HepG2 (cell line): ENCODE measurements around the gene ISOC2. TPM values are rescaled to one million over a fixed set of nuclear protein-coding genes. Genes with fewer than 3 reads are reported as not detected.

Experiments used
- ATAC-seq: fragments of 200-7000 bp; cut with Tn5 transposase; 3 replicates; pipeline ENCODE4 v1.9.1; 2020; ENCODE audit warnings: mild to moderate bottlenecking, moderate library complexity
- BruUV-seq: library from RNA; stranded (reverse); fragments of 400-500 nt; replicated peaks from 2 replicates; lab custom pipeline; 2021; lab: Mats Ljungman, UMichigan
- CTCF ChIA-PET: fragments of 300-600 bp; formaldehyde crosslinking; extraction: SDS; loops from one replicate; lab custom pipeline; 2021; ENCODE audit warnings: low total read pairs, inconsistent platforms, low intra/inter-chr PET ratio; lab: Yijun Ruan, JAX
- POLR2A ChIA-PET: fragments of 350-600 bp; sonication (Branson Sonifier 250); formaldehyde crosslinking; loops from one replicate; lab custom pipeline; 2020; ENCODE audit warnings: antibody characterized with exemption, inconsistent platforms; lab: Yijun Ruan, JAX
- DNase-seq: peaks from one replicate; pipeline ENCODE4 v3.0.0-alpha.2; 2015; ENCODE audit warnings: low spot score
- FAIRE-seq: peaks from 3 replicates; lab custom pipeline; 2011; peaks lifted over from hg19 to GRCh38; lab: Jason Lieb, UNC
- H2AFZ ChIP-seq: one replicate; pipeline ENCODE4 v1.6.1; 2011; ENCODE audit warnings: low read length, inconsistent platforms
- H3K27ac ChIP-seq: fragments of 300-600 bp; 3 replicates; pipeline ENCODE4 v1.8.0; 2011; ENCODE audit warnings: mixed run types, mild to moderate bottlenecking, mixed read lengths, low read length, inconsistent platforms; ENCODE audit not compliant: insufficient read depth; ENCODE audit errors: extremely low read length
- H3K27me3 ChIP-seq, 2 experiments: fragments of 200-600 bp in 1 of 2; 2 replicates in 1 of 2; 3 replicates in 1 of 2; pipeline versions ENCODE4 v1.6.0 to v1.8.0; 2011; ENCODE audit warnings: low read length in 2 of 2, mild to moderate bottlenecking in 2 of 2, moderate library complexity in 2 of 2, inconsistent platforms in 1 of 2; ENCODE audit not compliant: insufficient read depth in 2 of 2, control insufficient read depth in 1 of 2
- H3K36me3 ChIP-seq, 2 experiments: fragments of 200-600 bp in 1 of 2; replicated peaks in 1 of 2; 2 replicates in 1 of 2; 3 replicates in 1 of 2; pipeline versions ENCODE4 v1.5.1 to v1.8.0; 2011; ENCODE audit warnings: low read length in 2 of 2, inconsistent platforms in 1 of 2; ENCODE audit not compliant: insufficient read depth in 2 of 2, control insufficient read depth in 1 of 2
- H3K4me1 ChIP-seq: 2 replicates; pipeline ENCODE4 v1.5.1; 2012; ENCODE audit warnings: low read length, inconsistent platforms; ENCODE audit not compliant: insufficient read depth
- H3K4me2 ChIP-seq: 2 replicates; pipeline ENCODE4 v1.6.0; 2011; ENCODE audit warnings: low read depth, low read length, inconsistent platforms
- H3K4me3 ChIP-seq, 3 experiments: fragments of 200-600 bp in 1 of 3; sonication (generic), shearing (Covaris generic) in 1 of 3; replicated peaks in 1 of 3; 2 replicates each; pipeline ENCODE4 v1.5.1; 2011 to 2016; ENCODE audit warnings: low read length in 3 of 3, inconsistent platforms in 2 of 3, low read depth in 2 of 3, mild to moderate bottlenecking in 2 of 3, control low read depth in 1 of 3, mixed read lengths in 1 of 3; ENCODE audit not compliant: insufficient read depth in 1 of 3
- H3K79me2 ChIP-seq: one replicate; pipeline ENCODE4 v1.6.1; 2011; ENCODE audit warnings: low read length, inconsistent platforms; ENCODE audit not compliant: insufficient read depth
- H3K9ac ChIP-seq: 2 replicates; pipeline ENCODE4 v1.6.0; 2011; ENCODE audit warnings: mild to moderate bottlenecking, low read depth, low read length, inconsistent platforms; ENCODE audit not compliant: insufficient read depth
- H3K9me3 ChIP-seq: 2 replicates; pipeline ENCODE4 v1.5.1; 2012; ENCODE audit warnings: mild to moderate bottlenecking, low read length
- H4K20me1 ChIP-seq: 2 replicates; pipeline ENCODE4 v1.6.0; 2011; ENCODE audit warnings: inconsistent platforms, mild to moderate bottlenecking, low read length, moderate library complexity; ENCODE audit not compliant: insufficient read depth
- KDM4B ChIP-seq: sonication (generic); formaldehyde crosslinking; IDR thresholded peaks from 2 replicates; pipeline ENCODE4 v1.4.0; 2020; ENCODE audit warnings: missing genetic modification reagents
- NCOR1 ChIP-seq: fragments of 200-600 bp; sonication (generic); IDR thresholded peaks from 2 replicates; pipeline ENCODE4 v1.7.0; 2017; ENCODE audit warnings: antibody characterized with exemption, low read length, borderline replicate concordance
- NFYC ChIP-seq: IDR thresholded peaks from 2 replicates; pipeline ENCODE4 v1.6.1; 2016; ENCODE audit warnings: missing genetic modification reagents, missing compliant biosample characterization
- PAX8 ChIP-seq: sonication (generic); formaldehyde crosslinking; IDR thresholded peaks from 2 replicates; pipeline ENCODE4 v1.8.0; 2022; ENCODE audit warnings: mild to moderate bottlenecking, missing genetic modification reagents, borderline replicate concordance
- PCBP1 ChIP-seq: fragments of 200-400 bp; formaldehyde crosslinking; IDR thresholded peaks from 2 replicates; pipeline ENCODE4 v1.6.1; 2017; ENCODE audit warnings: mild to moderate bottlenecking, low read depth, low read length, borderline replicate concordance
- PCBP2 ChIP-seq: fragments of 200-400 bp; formaldehyde crosslinking; optimal IDR thresholded peaks from 2 replicates; pipeline ENCODE3; 2018; ENCODE audit warnings: low read length, low read depth; ENCODE audit not compliant: poor library complexity, severe bottlenecking
- PHF20 ChIP-seq: sonication (generic); formaldehyde crosslinking; IDR thresholded peaks from 2 replicates; pipeline ENCODE4 v1.5.0; 2020; ENCODE audit warnings: mild to moderate bottlenecking, missing genetic modification reagents
- SUZ12 ChIP-seq: fragments of 150-350 bp; IDR thresholded peaks from 2 replicates; pipeline ENCODE4 v1.6.1; 2014; ENCODE audit warnings: low read depth, low read length
- THYN1 ChIP-seq: sonication (generic); formaldehyde crosslinking; IDR thresholded peaks from 2 replicates; pipeline ENCODE4 v1.8.1; 2023; ENCODE audit warnings: low read depth, mild to moderate bottlenecking, moderate library complexity, missing genetic modification reagents, borderline replicate concordance
- ZBTB42 ChIP-seq: sonication (generic); formaldehyde crosslinking; IDR thresholded peaks from 2 replicates; pipeline ENCODE4 v1.5.0; 2020; ENCODE audit warnings: mild to moderate bottlenecking, missing genetic modification reagents
- ZNF780A ChIP-seq: sonication (generic); formaldehyde crosslinking; IDR thresholded peaks from 2 replicates; pipeline ENCODE4 v1.8.0; 2022; ENCODE audit warnings: mild to moderate bottlenecking, missing genetic modification reagents, moderate library complexity
- ZSCAN30 ChIP-seq: sonication (generic); formaldehyde crosslinking; IDR thresholded peaks from 2 replicates; pipeline ENCODE4 v1.5.0; 2020; ENCODE audit warnings: mild to moderate bottlenecking, missing genetic modification reagents
- WGBS: methylation state at CpG from one replicate; pipeline ENCODE4 v1.1.6; 2017; ENCODE audit warnings: low lambda C conversion rate; 5-methylcytosine and 5-hydroxymethylcytosine counted together
- in situ Hi-C: cut with HindIII; loops from 2 replicates; pipeline ENCODE4 v1.10.0; 2017; ENCODE audit warnings: low pct_unique_long_range_greater_than_20kb; ENCODE audit not compliant: extremely low pct_ligation_motif_present
- intact Hi-C: fragments of 100-400 bp; cut with micrococcal nuclease; formaldehyde crosslinking; loops from one replicate; pipeline ENCODE4 v1.10.0; 2022; ENCODE audit not compliant: unreplicated experiment
- polyA plus RNA-seq, 8 experiments: library from polyadenylated mRNA; depleted of rRNA in 3 of 8; stranded (reverse) in 7 of 8; unstranded in 1 of 8; fragments of >200 nt; fragmentation: Illumina TruSeq in 4 of 8; extraction: Trizol in 4 of 8; gene quantifications; 2 replicates each; pipeline versions ENCODE4 v1.2.1 to v1.2.3, GENCODE V29; 2011 to 2016; ENCODE audit warnings: low read depth in 4 of 8, missing spikeins in 1 of 8, mixed read lengths in 1 of 8; ENCODE audit not compliant: insufficient read depth in 1 of 8
- total RNA-seq, 5 experiments: library from RNA; depleted of rRNA; stranded (reverse); fragments of >200 nt; fragmentation: Illumina TruSeq; extraction: Trizol; gene quantifications; 2 replicates each; pipeline ENCODE4 v1.2.3, GENCODE V29; 2016; ENCODE audit warnings: low read depth in 1 of 5
- TF ChIP-seq, protein P1 (sequence below): sonication (generic); formaldehyde crosslinking; IDR thresholded peaks from 2 replicates; pipeline ENCODE4 v1.8.0; 2022; ENCODE audit warnings: missing genetic modification reagents, mild to moderate bottlenecking, borderline replicate concordance
- TF ChIP-seq, protein P2 (sequence below): IDR thresholded peaks from 2 replicates; pipeline ENCODE4 v1.6.1; 2016; ENCODE audit warnings: low read depth, borderline replicate concordance
- TF ChIP-seq, protein P3 (sequence below): sonication (generic); formaldehyde crosslinking; IDR thresholded peaks from 2 replicates; pipeline ENCODE4 v1.5.0; 2020; ENCODE audit warnings: missing genetic modification reagents
- TF ChIP-seq, protein P4 (sequence below): IDR thresholded peaks from 2 replicates; pipeline ENCODE4 v1.6.1; 2016; ENCODE audit warnings: missing biosample characterization, missing genetic modification reagents, low read depth
- TF ChIP-seq, protein P5 (sequence below): sonication (generic); formaldehyde crosslinking; IDR thresholded peaks from 2 replicates; pipeline ENCODE4 v1.8.1; 2023; ENCODE audit warnings: mild to moderate bottlenecking, missing genetic modification reagents, borderline replicate concordance

Gene ISOC2
- total and polyA plus RNA-seq, 2 of the 13 experiments (the other 11 are each of a cell fraction or from before 2014, with no cell fraction given), result 76.8 to 105 TPM

DNA sequence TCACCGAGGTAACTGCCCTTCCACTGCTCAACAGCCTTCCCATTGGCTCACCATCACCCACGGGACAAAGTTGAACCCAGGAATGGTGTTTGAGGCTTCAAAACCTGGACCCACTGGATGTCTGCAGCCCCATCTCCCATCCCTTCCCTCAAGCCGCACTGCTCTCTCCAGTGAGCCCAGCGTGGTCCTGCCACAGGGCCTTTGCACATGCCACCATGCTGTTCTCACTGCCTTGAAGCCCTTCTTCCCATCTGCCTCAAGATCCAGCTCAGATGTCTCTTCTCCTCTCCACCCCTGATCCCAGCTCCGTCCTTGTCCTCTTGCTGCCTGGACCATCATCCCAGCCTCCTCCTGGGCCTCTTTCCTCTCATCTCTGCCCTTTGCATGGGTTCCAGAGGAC is 22.4 kb downstream of the ISOC2 start:
- H3K36me3 ChIP-seq, result no peaks in the 10 kb centered on the region
- intact Hi-C loops, result no loop called here
- CTCF ChIA-PET, result no interaction called here
- no peaks in the 10 kb centered on the region for H3K4me1 ChIP-seq
- H2AFZ ChIP-seq, result no peak overlapping the region
- no peak overlapping the region for H3K9ac ChIP-seq
- POLR2A ChIA-PET, result no interaction called here
- TF ChIP-seq PHF20 (no peak), THYN1 (CRISPR knock-in tag) (no peak), ZSCAN30 (CRISPR knock-in tag) (no peak), ZNF780A (CRISPR knock-in tag) (no peak), KDM4B (CRISPR knock-in tag) (no peak), NCOR1 (no peak), PCBP1 (no peak), PAX8 (CRISPR knock-in tag) (no peak), NFYC (CRISPR knock-in tag) (no peak), PCBP2 (no peak), SUZ12 (no peak), ZBTB42 (CRISPR knock-in tag) (no peak)
- TF ChIP-seq, protein P1, sequence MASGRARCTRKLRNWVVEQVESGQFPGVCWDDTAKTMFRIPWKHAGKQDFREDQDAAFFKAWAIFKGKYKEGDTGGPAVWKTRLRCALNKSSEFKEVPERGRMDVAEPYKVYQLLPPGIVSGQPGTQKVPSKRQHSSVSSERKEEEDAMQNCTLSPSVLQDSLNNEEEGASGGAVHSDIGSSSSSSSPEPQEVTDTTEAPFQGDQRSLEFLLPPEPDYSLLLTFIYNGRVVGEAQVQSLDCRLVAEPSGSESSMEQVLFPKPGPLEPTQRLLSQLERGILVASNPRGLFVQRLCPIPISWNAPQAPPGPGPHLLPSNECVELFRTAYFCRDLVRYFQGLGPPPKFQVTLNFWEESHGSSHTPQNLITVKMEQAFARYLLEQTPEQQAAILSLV (CRISPR knock-in tag), result no peak
- TF ChIP-seq, protein P2, sequence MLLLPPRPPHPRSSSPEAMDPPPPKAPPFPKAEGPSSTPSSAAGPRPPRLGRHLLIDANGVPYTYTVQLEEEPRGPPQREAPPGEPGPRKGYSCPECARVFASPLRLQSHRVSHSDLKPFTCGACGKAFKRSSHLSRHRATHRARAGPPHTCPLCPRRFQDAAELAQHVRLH (CRISPR knock-in tag), result no peak
- TF ChIP-seq, protein P3, sequence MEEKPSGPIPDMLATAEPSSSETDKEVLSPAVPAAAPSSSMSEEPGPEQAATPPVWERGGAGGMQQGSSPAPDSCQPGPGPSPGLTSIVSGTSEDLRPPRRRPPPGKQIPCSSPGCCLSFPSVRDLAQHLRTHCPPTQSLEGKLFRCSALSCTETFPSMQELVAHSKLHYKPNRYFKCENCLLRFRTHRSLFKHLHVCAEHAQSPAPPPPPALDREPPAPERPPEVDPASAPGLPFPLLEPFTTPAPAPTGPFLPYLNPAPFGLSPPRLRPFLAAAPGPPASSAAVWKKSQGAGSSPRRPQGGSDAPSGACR (CRISPR knock-in tag), result no peak
- TF ChIP-seq, protein P4, sequence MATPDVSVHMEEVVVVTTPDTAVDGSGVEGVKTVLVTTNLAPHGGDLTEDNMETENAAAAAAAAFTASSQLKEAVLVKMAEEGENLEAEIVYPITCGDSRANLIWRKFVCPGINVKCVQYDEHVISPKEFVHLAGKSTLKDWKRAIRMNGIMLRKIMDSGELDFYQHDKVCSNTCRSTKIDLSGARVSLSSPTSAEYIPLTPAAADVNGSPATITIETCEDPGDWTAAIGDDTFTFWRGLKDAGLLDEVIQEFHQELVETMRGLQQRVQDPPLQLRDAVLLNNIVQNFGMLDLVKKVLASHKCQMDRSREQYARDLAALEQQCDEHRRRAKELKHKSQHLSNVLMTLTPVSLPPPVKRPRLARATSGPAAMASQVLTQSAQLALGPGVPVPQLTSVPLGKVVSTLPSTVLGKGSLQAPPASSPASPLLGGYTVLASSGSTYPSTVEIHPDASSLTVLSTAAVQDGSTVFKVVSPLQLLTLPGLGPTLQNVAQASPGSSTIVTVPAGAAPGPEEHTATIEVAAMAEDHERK, result no peak
- TF ChIP-seq, protein P5, sequence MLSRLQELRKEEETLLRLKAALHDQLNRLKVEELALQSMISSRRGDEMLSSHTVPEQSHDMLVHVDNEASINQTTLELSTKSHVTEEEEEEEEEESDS (CRISPR knock-in tag), result no peak
- no peaks in the 10 kb centered on the region for H3K79me2 ChIP-seq
- H3K27me3 ChIP-seq, result peaks cover 4 to 28% of the 10 kb centered on the region in 2 experiments; a peak in 4 of 5 replicates
- H4K20me1 ChIP-seq, result peaks cover 4% of the 10 kb centered on the region; the same call in 1 of the 2 replicates
- BruUV-seq, result no TSS peak
- in situ Hi-C loops, result no loop called here
- no peaks in the 10 kb centered on the region for H3K9me3 ChIP-seq
- DNase-seq, result no peak
- H3K27ac ChIP-seq, result no peak overlapping the region
- FAIRE-seq, result no peak
- WGBS, result 0% methylated on average over 5 of the region's 5 CpGs
- ATAC-seq, result no peak
- H3K4me3 ChIP-seq, result no peak overlapping the region
- no peak overlapping the region for H3K4me2 ChIP-seq
